ENCODE data around the gene PAIP2.

DNA sequence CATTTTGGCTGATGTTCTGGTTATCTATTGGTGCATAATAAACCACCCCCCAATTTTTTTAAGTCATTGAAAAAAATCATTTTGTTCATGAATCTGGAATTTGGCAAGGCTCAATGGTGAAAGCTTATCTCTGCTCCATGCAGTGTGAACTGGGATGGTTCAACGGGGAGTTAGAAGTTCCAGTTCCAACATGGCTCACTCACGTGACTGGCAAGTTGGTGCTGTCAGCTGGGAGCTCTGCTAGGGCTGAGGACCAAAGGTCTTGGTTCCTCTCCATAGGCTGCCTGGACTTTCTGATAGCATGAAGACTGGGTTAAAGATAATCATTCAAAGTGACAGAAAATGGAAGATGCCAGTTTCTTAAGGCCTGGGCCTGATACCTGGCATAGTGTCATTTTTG lies 65.3 kb downstream of the PAIP2 start:
- TF ChIP-seq CTCF (IDR thresholded peaks at IDR 0.05) (no peak), TCF7L2 (IDR thresholded peaks at IDR 0.05; ENCODE audit: low read depth, low read length) (no peak)

All from Panc1 (cell line).